ENCODE data around the gene CDK5RAP1. TPM values are rescaled to one million over a fixed set of nuclear protein-coding genes. Genes with fewer than 3 reads are reported as not detected.

CDK5RAP1 gene, protein sequence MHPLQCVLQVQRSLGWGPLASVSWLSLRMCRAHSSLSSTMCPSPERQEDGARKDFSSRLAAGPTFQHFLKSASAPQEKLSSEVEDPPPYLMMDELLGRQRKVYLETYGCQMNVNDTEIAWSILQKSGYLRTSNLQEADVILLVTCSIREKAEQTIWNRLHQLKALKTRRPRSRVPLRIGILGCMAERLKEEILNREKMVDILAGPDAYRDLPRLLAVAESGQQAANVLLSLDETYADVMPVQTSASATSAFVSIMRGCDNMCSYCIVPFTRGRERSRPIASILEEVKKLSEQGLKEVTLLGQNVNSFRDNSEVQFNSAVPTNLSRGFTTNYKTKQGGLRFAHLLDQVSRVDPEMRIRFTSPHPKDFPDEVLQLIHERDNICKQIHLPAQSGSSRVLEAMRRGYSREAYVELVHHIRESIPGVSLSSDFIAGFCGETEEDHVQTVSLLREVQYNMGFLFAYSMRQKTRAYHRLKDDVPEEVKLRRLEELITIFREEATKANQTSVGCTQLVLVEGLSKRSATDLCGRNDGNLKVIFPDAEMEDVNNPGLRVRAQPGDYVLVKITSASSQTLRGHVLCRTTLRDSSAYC
- 10 to 100 TPM; 45.2 to 59.7 TPM for total RNA-seq
- polyA plus RNA-seq (2013, experiment 1 of 2): 42.4 TPM
- 32.4 TPM for polyA plus RNA-seq (2013, experiment 2 of 2)
- long read RNA-seq, experiment 1, partial matches to known transcripts: 1 of 18 reads
- long read RNA-seq, experiment 1, other reads (novel, unspliced or antisense): 13 of 18 reads
- long read RNA-seq, experiment 2, transcript CDK5RAP1-202 (14 exons, 2,122 nt): major isoform, 50 of 91 reads
- long read RNA-seq, experiment 2, partial matches to known transcripts: 1 of 91 reads
- long read RNA-seq, experiment 2, other reads (novel, unspliced or antisense): 39 of 91 reads
- long read RNA-seq, experiment 3, transcript CDK5RAP1-202 (14 exons, 2,122 nt): major isoform, 254 of 385 reads
- long read RNA-seq, experiment 3, transcript CDK5RAP1-210 (14 exons, 1,930 nt): minor isoform, 5 of 385 reads
- long read RNA-seq, experiment 3, partial matches to known transcripts: 7 of 385 reads
- long read RNA-seq, experiment 3, other reads (novel, unspliced or antisense): 115 of 385 reads
- long read RNA-seq, experiment 4, transcript CDK5RAP1-202 (14 exons, 2,122 nt): major isoform, 46 of 91 reads
- long read RNA-seq, experiment 4, partial matches to known transcripts: 5 of 91 reads
- long read RNA-seq, experiment 4, other reads (novel, unspliced or antisense): 37 of 91 reads

DNA sequence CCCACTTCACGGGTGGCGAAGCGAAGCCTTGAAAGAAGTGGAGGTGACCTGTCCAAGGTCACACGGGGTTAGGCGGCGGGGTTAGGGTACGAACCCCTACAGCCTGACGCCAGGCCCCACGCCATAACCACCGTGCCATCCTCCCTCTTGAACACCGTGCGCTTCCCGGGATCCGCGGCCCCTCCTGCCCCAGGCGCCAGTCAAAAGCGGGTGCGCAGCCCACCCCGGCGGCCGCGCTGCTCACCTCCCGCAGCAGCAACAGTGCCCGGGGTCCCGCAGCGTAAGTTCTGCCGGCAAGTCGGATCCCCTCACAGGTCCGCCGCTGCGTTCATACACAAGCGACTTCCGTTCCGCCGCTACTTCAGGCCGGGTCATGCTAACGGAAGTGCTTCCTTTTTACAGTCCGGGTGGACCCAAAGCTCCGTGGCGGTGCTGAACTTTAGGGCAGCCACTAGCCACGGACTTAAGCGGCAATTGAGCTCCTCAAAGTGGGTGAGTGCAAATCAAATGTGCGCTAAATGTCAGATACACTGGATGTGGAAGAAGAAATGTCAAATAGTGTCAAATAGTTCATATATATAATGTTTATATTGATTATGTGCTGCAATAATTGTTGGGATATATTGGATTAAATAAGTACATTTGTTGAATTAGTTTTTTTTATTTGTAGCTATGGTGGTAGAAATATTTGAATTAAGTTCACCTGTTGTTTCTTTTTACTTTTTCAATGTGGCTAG lies at the start of gene CDK5RAP1:
Gene CDK5RAP1 (minus strand): TSS at position 336 of the 737 bp plus-strand sequence. CDS start 4,455 bp downstream, outside the sequence.
- no peaks in the 10 kb centered on the region for H3K36me3 ChIP-seq (ENCODE audit: control insufficient read depth, insufficient read depth, low read length)
- no peaks in the 10 kb centered on the region for H3K9me3 ChIP-seq (ENCODE audit: control insufficient read depth, low read length)
- WGBS, 2 experiments (ENCODE audit: insufficient coverage in 1 of 2, insufficient read length in 1 of 2): 0% methylated on average over 9 to 43 of the region's 43 CpGs
- Mint-ChIP-seq H3K4me1 (peaks cover 16% of the 10 kb centered on the region), H3K4me3 (peak within 1 kb of the TSS; percentile 87), H3K36me3 (ENCODE audit: low read depth) (peaks cover 19% of the 10 kb centered on the region), H3K9me3 (no peaks in the 10 kb centered on the region), H3K27ac (peak within 1 kb of the TSS; percentile 29), H3K27me3 (ENCODE audit: insufficient read depth) (no peaks in the 10 kb centered on the region)
- H3K9ac ChIP-seq (ENCODE audit: extremely low read depth, low read length, poor library complexity, severe bottlenecking): peak within 1 kb of the TSS; percentile 75
- peaks cover 7% of the 10 kb centered on the region for H3K4me1 ChIP-seq (ENCODE audit: control insufficient read depth, insufficient read depth, low read length)
- no peak within 1 kb of the TSS for H3K27ac ChIP-seq (ENCODE audit: low read depth, low read length)
- DNase-seq: peak; percentile 94
- TF ChIP-seq, protein P1, sequence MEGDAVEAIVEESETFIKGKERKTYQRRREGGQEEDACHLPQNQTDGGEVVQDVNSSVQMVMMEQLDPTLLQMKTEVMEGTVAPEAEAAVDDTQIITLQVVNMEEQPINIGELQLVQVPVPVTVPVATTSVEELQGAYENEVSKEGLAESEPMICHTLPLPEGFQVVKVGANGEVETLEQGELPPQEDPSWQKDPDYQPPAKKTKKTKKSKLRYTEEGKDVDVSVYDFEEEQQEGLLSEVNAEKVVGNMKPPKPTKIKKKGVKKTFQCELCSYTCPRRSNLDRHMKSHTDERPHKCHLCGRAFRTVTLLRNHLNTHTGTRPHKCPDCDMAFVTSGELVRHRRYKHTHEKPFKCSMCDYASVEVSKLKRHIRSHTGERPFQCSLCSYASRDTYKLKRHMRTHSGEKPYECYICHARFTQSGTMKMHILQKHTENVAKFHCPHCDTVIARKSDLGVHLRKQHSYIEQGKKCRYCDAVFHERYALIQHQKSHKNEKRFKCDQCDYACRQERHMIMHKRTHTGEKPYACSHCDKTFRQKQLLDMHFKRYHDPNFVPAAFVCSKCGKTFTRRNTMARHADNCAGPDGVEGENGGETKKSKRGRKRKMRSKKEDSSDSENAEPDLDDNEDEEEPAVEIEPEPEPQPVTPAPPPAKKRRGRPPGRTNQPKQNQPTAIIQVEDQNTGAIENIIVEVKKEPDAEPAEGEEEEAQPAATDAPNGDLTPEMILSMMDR (conservative IDR thresholded peaks at IDR 0.05): no peak
- no peaks in the 10 kb centered on the region for H3K27me3 ChIP-seq (ENCODE audit: control insufficient read depth, insufficient read depth, low read length, poor library complexity, severe bottlenecking)
- peak within 1 kb of the TSS; percentile 99 for H3K4me3 ChIP-seq (ENCODE audit: low read length)

DNA sequence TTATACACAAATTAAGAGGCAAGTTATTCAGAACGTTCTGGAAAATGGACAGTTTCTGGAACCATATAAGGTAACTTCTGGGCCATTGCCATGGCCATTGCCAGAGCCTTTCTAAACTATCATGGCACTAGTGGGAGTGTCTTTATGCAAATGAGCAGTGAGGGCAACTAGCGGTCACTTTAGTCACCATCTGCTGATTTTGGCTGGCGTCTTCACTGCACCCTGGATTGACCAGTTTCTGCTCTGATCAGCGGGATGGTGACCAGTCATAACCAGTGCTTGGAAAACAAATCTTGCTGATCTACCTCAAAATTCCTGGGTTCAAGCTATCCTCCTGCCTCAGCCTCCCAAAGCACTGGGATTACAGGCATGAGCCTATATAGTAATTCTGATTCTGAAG lies 49.5 kb upstream of the CDK5RAP1 start:
- H3K36me3 ChIP-seq (ENCODE audit: control insufficient read depth, insufficient read depth, low read length): no peaks in the 10 kb centered on the region

More for the DNA sequence above, 49.5 kb upstream of the CDK5RAP1 start:
- no peaks in the 10 kb centered on the region for H3K4me1 ChIP-seq (ENCODE audit: control insufficient read depth, insufficient read depth, low read length)
- no peaks in the 10 kb centered on the region for H3K9me3 ChIP-seq (ENCODE audit: control insufficient read depth, low read length)
- no peak overlapping the region for H3K27ac ChIP-seq (ENCODE audit: low read depth, low read length)
- TF ChIP-seq, protein P1 (conservative IDR thresholded peaks at IDR 0.05): no peak
- Mint-ChIP-seq H3K27ac (no peak overlapping the region), H3K4me1 (peaks cover 3% of the 10 kb centered on the region), H3K9me3 (peaks cover 19% of the 10 kb centered on the region), H3K36me3 (ENCODE audit: low read depth) (no peaks in the 10 kb centered on the region), H3K27me3 (ENCODE audit: insufficient read depth) (peaks cover 11% of the 10 kb centered on the region), H3K4me3 (no peak overlapping the region)
- no peaks in the 10 kb centered on the region for H3K27me3 ChIP-seq (ENCODE audit: control insufficient read depth, insufficient read depth, low read length, poor library complexity, severe bottlenecking)
- no peak for DNase-seq
- no peak overlapping the region for H3K4me3 ChIP-seq (ENCODE audit: low read length)
- H3K9ac ChIP-seq (ENCODE audit: extremely low read depth, low read length, poor library complexity, severe bottlenecking): no peak overlapping the region
- 85 to 87% methylated on average over 4 of the region's 4 CpGs for WGBS, 2 experiments (ENCODE audit: insufficient coverage in 1 of 2, insufficient read length in 1 of 2)
